Naive thymus-derived CD4-positive, alpha-beta T cell (primary cell): ENCODE results near the gene CALD1. TPM values are rescaled to one million over a fixed set of nuclear protein-coding genes. Genes with fewer than 3 reads are reported as not detected.

Experiments used
- ATAC-seq: fragments of 150-1000 bp; cut with Tn5 transposase; 2 replicates; pipeline ENCODE4 v1.10.0; 2021; ENCODE audit warnings: mild to moderate bottlenecking, moderate library complexity
- CTCF ChIA-PET: fragments of 350-600 bp; sonication (Branson Sonifier 250); formaldehyde crosslinking; loops from one replicate; lab custom pipeline; 2021; ENCODE audit warnings: antibody characterized with exemption; lab: Charles Lee
- POLR2A ChIA-PET: fragments of 350-600 bp; sonication (Branson Sonifier 250); formaldehyde crosslinking; loops from one replicate; lab custom pipeline; 2021; ENCODE audit warnings: antibody characterized with exemption, inconsistent platforms; lab: Charles Lee
- DNase-seq, 9 donors: peaks; one replicate each; pipeline versions ENCODE4 v3.0.0 to v3.0.0-alpha.2; 2020 to 2022; ENCODE audit warnings: mixed read lengths in 1 of 9
- H3K27ac ChIP-seq: one replicate; pipeline ENCODE4 v1.7.0; 2013; ENCODE audit warnings: mild to moderate bottlenecking, low read depth, low read length, moderate library complexity
- H3K27me3 ChIP-seq, 2 donors: one replicate each; pipeline ENCODE4 v1.7.0; 2013; ENCODE audit warnings: low read length in 2 of 2, mild to moderate bottlenecking in 2 of 2, moderate library complexity in 2 of 2; ENCODE audit not compliant: control insufficient read depth in 2 of 2, insufficient read depth in 2 of 2
- H3K36me3 ChIP-seq, 3 experiments: 1 replicate in 2 of 3; 2 replicates in 1 of 3; pipeline ENCODE4 v1.7.0; 2013; ENCODE audit warnings: low read length in 3 of 3, mild to moderate bottlenecking in 3 of 3, moderate library complexity in 1 of 3; ENCODE audit not compliant: insufficient read depth in 3 of 3, control insufficient read depth in 2 of 3
- H3K4me1 ChIP-seq, 2 donors: one replicate each; pipeline ENCODE4 v1.7.0; 2013; ENCODE audit warnings: low read length in 2 of 2, mild to moderate bottlenecking in 2 of 2, moderate library complexity in 1 of 2; ENCODE audit not compliant: control insufficient read depth in 2 of 2, insufficient read depth in 2 of 2
- H3K4me3 ChIP-seq: 2 replicates; pipeline ENCODE4 v1.7.0; 2013; ENCODE audit warnings: mild to moderate bottlenecking, low read length
- H3K9me3 ChIP-seq, 3 experiments: 1 replicate in 2 of 3; 2 replicates in 1 of 3; pipeline ENCODE4 v1.7.0; 2013; ENCODE audit warnings: low read length in 3 of 3; ENCODE audit not compliant: control insufficient read depth in 2 of 3
- H3K27ac Mint-ChIP-seq, 9 donors: one replicate each; pipeline ENCODE4 v1.8.0; 2020 to 2022; ENCODE audit warnings: mixed read lengths in 9 of 9, mild to moderate bottlenecking in 8 of 9, moderate library complexity in 5 of 9, inconsistent platforms in 2 of 9
- H3K27me3 Mint-ChIP-seq, 5 donors: one replicate each; pipeline ENCODE4 v1.8.0; 2021 to 2022; ENCODE audit warnings: mixed read lengths in 5 of 5, mild to moderate bottlenecking in 1 of 5
- H3K36me3 Mint-ChIP-seq, 5 donors: one replicate each; pipeline ENCODE4 v1.8.0; 2020 to 2022; ENCODE audit warnings: mixed read lengths in 5 of 5, mild to moderate bottlenecking in 3 of 5, inconsistent platforms in 1 of 5
- H3K4me1 Mint-ChIP-seq, 7 donors: one replicate each; pipeline ENCODE4 v1.8.0; 2020 to 2022; ENCODE audit warnings: mixed read lengths in 7 of 7, mild to moderate bottlenecking in 3 of 7, inconsistent platforms in 1 of 7
- H3K4me3 Mint-ChIP-seq, 10 donors: one replicate each; pipeline ENCODE4 v1.8.0; 2020 to 2022; ENCODE audit warnings: mild to moderate bottlenecking in 10 of 10, mixed read lengths in 10 of 10, moderate library complexity in 6 of 10, inconsistent platforms in 2 of 10
- H3K9me3 Mint-ChIP-seq, 11 donors: one replicate each; pipeline ENCODE4 v1.8.0; 2020 to 2022; ENCODE audit warnings: mixed read lengths in 11 of 11, mild to moderate bottlenecking in 4 of 11, inconsistent platforms in 1 of 11, moderate library complexity in 1 of 11
- intact Hi-C, 2 donors: fragments of 100-400 bp; cut with micrococcal nuclease; formaldehyde crosslinking; loops; one replicate each; pipeline ENCODE4 v1.15.1; 2023
- polyA plus RNA-seq, 2 donors: library from polyadenylated mRNA; unstranded; fragments of 300-500 nt; fragmentation: Illumina TruSeq; gene quantifications; one replicate each; pipeline ENCODE4 v1.2.3, GENCODE V29; 2021
- total RNA-seq, 6 experiments: library from RNA in 5 of 6; stranded (reverse) in 5 of 6; gene quantifications; 1 replicate in 5 of 6; 2 replicates in 1 of 6; pipeline ENCODE4 v1.2.3 and lab custom pipeline; 2021 to 2026

Gene CALD1
- total and polyA plus RNA-seq, 7 experiments from 2014 or later, result 0.27 to 2.0 (median 0.37) TPM; not detected in 1

- no peaks in the 10 kb centered on the region for H3K4me1 ChIP-seq
These were observed 207.2 kb downstream of the CALD1 start, which contains the start of gene AGBL3 for GRCh38 chr7:134986363-134987251. AGBL3 (plus strand) TSS chr7:134986508; CDS start chr7:134987934, 1,426 bp downstream.

DNA sequence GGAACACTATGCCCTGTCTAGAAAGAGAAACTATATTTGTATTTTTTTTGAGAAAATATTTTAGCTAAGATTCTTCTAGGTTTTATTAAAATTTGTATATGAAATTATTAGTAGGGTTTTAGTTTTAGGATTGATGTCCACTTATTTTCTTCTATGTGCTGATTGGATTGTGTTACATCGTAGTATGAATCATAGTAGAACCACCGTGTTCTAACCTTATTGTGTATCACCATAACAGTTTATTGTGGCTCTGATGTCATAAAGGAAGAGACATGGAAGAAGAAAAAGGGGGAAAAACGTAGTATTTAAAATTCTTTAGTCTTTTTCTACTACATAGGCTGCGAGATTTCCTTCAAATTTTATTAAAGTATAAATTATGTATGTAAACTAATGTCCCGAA lies 208.7 kb downstream of the CALD1 start:
- POLR2A ChIA-PET, result interaction anchor here (0.5 to 4.6 kb wide), 7 partner anchors 90 to 342 kb away, joined by 3 to 59 read pairs (median 4); partner anchors contain the start of genes BPGM, CYREN and TMEM140
- H3K27ac ChIP-seq, result no peak overlapping the region
- H3K4me3 ChIP-seq, result no peak overlapping the region
- ATAC-seq (no peak), DNase-seq (no peak)
- H3K36me3 Mint-ChIP-seq, result peaks cover 0 to 20% (median 0%) of the 10 kb centered on the region in 5 donors
- peaks cover 0 to 7% of the 10 kb centered on the region in 2 donors for H3K4me1 ChIP-seq
- peak overlapping the region in 2 of 9 donors; percentile 50 to 100 for H3K27ac Mint-ChIP-seq
- H3K27me3 Mint-ChIP-seq, result no peaks in the 10 kb centered on the region
- intact Hi-C loops, result loop anchor here (5.0 to 10.0 kb wide), 5 partner anchors 524 to 1906 kb away; partner anchors contain the start of genes MTPN (in 2 of the 2), CHCHD3 (in 1 of the 2) and CNOT4 (in 1 of the 2)
- no peaks in the 10 kb centered on the region for H3K9me3 ChIP-seq
- peaks cover 21 to 76% (median 68%) of the 10 kb centered on the region in 7 donors for H3K4me1 Mint-ChIP-seq
- H3K36me3 ChIP-seq, result peaks cover 0 to 8% (median 0%) of the 10 kb centered on the region in 3 experiments
- H3K4me3 Mint-ChIP-seq, result peak overlapping the region in 4 of 10 donors; percentile 27 to 100 (median 64)
- H3K27me3 ChIP-seq, result no peaks in the 10 kb centered on the region
- CTCF ChIA-PET, result interaction anchor here (0.6 to 4.8 kb wide), 3 partner anchors 9 to 938 kb away, joined by 4 to 31 read pairs (median 4); partner anchors contain the start of gene TMEM140
- H3K9me3 Mint-ChIP-seq, result no peaks in the 10 kb centered on the region

More at GRCh38 chr7:134986363-134987251, 207.2 kb downstream of the CALD1 start, which contains the start of gene AGBL3:
- peak within 1 kb of the TSS; percentile 92 for H3K4me3 ChIP-seq
- H3K27ac ChIP-seq, result peak within 1 kb of the TSS; percentile 96
- Mint-ChIP-seq H3K27ac (peak within 1 kb of the TSS; percentile 97 to 100 (median 99)), H3K4me3 (peak within 1 kb of the TSS; percentile 93 to 100 (median 98)), H3K27me3 (no peaks in the 10 kb centered on the region), H3K4me1 (peaks cover 20 to 61% (median 52%) of the 10 kb centered on the region in 7 donors), H3K9me3 (no peaks in the 10 kb centered on the region), H3K36me3 (peaks cover 0 to 18% (median 0%) of the 10 kb centered on the region in 5 donors)
- DNase-seq, result peak; percentile 80 to 92 (median 89)
- ATAC-seq, result peak; percentile 94
- ChIA-PET CTCF (interaction anchor here (0.6 to 4.8 kb wide), 19 partner anchors 8 to 356 kb away, joined by 3 to 31 read pairs (median 4); partner anchors contain the start of genes BPGM, CYREN and TMEM140), POLR2A (interaction anchor here (0.7 to 4.6 kb wide), 13 partner anchors 9 to 352 kb away, joined by 3 to 59 read pairs (median 7); partner anchors contain the start of genes BPGM, CYREN, TMEM140 and WDR91)
- no peaks in the 10 kb centered on the region for H3K27me3 ChIP-seq
- H3K9me3 ChIP-seq, result no peaks in the 10 kb centered on the region
- peaks cover 0 to 8% (median 0%) of the 10 kb centered on the region in 3 experiments for H3K36me3 ChIP-seq
- intact Hi-C loops, result loop anchor here (1.0 to 10.0 kb wide), 18 partner anchors 9 to 1904 kb away; partner anchors contain the start of genes AKR1B1 (in 2 of the 2), BPGM (in 2 of the 2), CNOT4 (in 2 of the 2) and CYREN (in 2 of the 2)

- POLR2A ChIA-PET, result interaction anchor here (1.0 to 1.6 kb wide), 2 partner anchors 156 to 179 kb away, joined by 3 to 5 read pairs; partner anchors contain the start of genes CYREN and TMEM140
- Mint-ChIP-seq H3K36me3 (peaks cover 0 to 33% (median 5%) of the 10 kb centered on the region in 5 donors), H3K27me3 (no peaks in the 10 kb centered on the region), H3K4me1 (peaks cover 25 to 95% (median 87%) of the 10 kb centered on the region in 7 donors), H3K9me3 (no peaks in the 10 kb centered on the region), H3K27ac (peak overlapping the region in 8 of 9 donors; percentile 71 to 96 (median 92)), H3K4me3 (peak overlapping the region in 3 of 10 donors; percentile 2 to 44 (median 39))
- Histone ChIP-seq H3K4me3 (no peak overlapping the region), H3K36me3 (peaks cover 0 to 2% (median 0%) of the 10 kb centered on the region in 3 experiments), H3K27me3 (no peaks in the 10 kb centered on the region), H3K9me3 (no peaks in the 10 kb centered on the region), H3K4me1 (peaks cover 6 to 39% of the 10 kb centered on the region in 2 donors), H3K27ac (peak overlapping the region; percentile 42)
- no peak for ATAC-seq
- no peak for DNase-seq
- intact Hi-C loops, result no loop called here
- CTCF ChIA-PET, result interaction anchor here (1.5 kb wide), 1 partner anchor 158 kb away, joined by 6 read pairs; no protein-coding TSS in a partner anchor
These were observed 212.3 kb downstream of the CALD1 start for GRCh38 chr7:134991469-134992339.

DNA sequence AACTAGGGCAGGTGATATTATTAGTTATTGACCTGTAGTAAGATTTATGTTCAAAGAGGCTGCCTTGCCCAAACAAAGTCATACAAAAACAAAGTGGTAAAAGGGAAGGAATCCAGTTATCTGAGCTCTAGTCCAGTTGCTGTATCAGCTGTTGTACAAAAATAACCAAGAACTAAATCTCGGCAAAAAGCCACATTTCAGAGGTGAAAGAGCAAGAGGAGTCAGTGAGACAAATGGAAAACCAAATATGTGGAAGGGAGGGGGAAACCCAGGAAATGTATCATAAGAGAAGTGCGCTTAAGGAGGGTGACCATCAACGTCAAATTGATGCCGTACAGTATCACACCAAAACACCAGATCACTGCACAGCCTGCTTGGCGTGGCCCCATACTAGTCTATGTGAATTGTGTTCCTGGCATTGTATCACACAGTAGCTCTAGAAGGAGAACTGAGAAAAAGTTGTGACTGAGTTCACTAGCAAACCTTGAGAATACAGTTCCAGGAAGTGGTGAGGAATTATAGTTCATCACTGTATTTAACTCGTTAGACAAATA lies 213.3 kb downstream of the CALD1 start:
- Histone ChIP-seq H3K27ac (peak overlapping the region; percentile 42), H3K4me3 (no peak overlapping the region), H3K4me1 (peaks cover 6 to 47% of the 10 kb centered on the region in 2 donors), H3K36me3 (no peaks in the 10 kb centered on the region), H3K9me3 (no peaks in the 10 kb centered on the region), H3K27me3 (no peaks in the 10 kb centered on the region)
- H3K4me3 Mint-ChIP-seq, result peak overlapping the region; percentile 3 to 77 (median 29)
- intact Hi-C loops, result no loop called here
- POLR2A ChIA-PET, result interaction anchor here (1.0 to 1.6 kb wide), 3 partner anchors 9 to 178 kb away, joined by 3 to 5 read pairs (median 3); partner anchors contain the start of genes CYREN and TMEM140
- peak overlapping the region; percentile 66 to 96 (median 91) for H3K27ac Mint-ChIP-seq
- H3K27me3 Mint-ChIP-seq, result no peaks in the 10 kb centered on the region
- H3K9me3 Mint-ChIP-seq, result no peaks in the 10 kb centered on the region
- peak in 6 of 9 donors; percentile 6 to 25 (median 12) for DNase-seq
- peaks cover 0 to 33% (median 6%) of the 10 kb centered on the region in 5 donors for H3K36me3 Mint-ChIP-seq
- ATAC-seq, result peak; percentile 51
- CTCF ChIA-PET, result interaction anchor here (1.5 kb wide), 1 partner anchor 157 kb away, joined by 6 read pairs; no protein-coding TSS in a partner anchor
- H3K4me1 Mint-ChIP-seq, result peaks cover 23 to 97% (median 92%) of the 10 kb centered on the region in 7 donors

GRCh38 chr7:134993877-134994456 lies 214.5 kb downstream of the CALD1 start:
- Histone ChIP-seq H3K27me3 (no peaks in the 10 kb centered on the region), H3K36me3 (no peaks in the 10 kb centered on the region), H3K4me1 (peaks cover 6 to 47% of the 10 kb centered on the region in 2 donors), H3K4me3 (no peak overlapping the region), H3K9me3 (no peaks in the 10 kb centered on the region), H3K27ac (peak overlapping the region; percentile 6)
- ATAC-seq (no peak), DNase-seq (no peak)
- peak overlapping the region in 8 of 9 donors; percentile 51 to 96 (median 92) for H3K27ac Mint-ChIP-seq
- peak overlapping the region in 1 of 10 donors; percentile 62 for H3K4me3 Mint-ChIP-seq
- peaks cover 21 to 92% (median 83%) of the 10 kb centered on the region in 7 donors for H3K4me1 Mint-ChIP-seq
- ChIA-PET POLR2A (interaction anchor here (4.0 kb wide), 1 partner anchor 8 kb away, joined by 26 read pairs; the partner anchor contains the start of gene AGBL3), CTCF (interaction anchor here (0.6 to 0.9 kb wide), 3 partner anchors 8 to 179 kb away, joined by 3 to 5 read pairs (median 3); partner anchors contain the start of gene AGBL3)
- intact Hi-C loops, result loop anchor here in 1 of 2 donors (2.0 kb wide), 1 partner anchor 217 kb away; the partner anchor contains the start of gene WDR91
- H3K36me3 Mint-ChIP-seq, result peaks cover 0 to 41% (median 10%) of the 10 kb centered on the region in 5 donors
- no peaks in the 10 kb centered on the region for H3K27me3 Mint-ChIP-seq
- no peaks in the 10 kb centered on the region for H3K9me3 Mint-ChIP-seq
